Measurements from ENCODE around the gene LRIG1.

GRCh38 chr3:66493458-66494099, 7.2 kb downstream of the LRIG1 start:
- TF ChIP-seq POLR2A (IDR thresholded peaks at IDR 0.05), result no peak
- no peak for TF ChIP-seq CTCF (IDR thresholded peaks at IDR 0.05)

Measured in breast epithelium (tissue), 3 donors.